ENCODE results near the gene SLC6A4. TPM values are rescaled to one million over a fixed set of nuclear protein-coding genes. Genes with fewer than 3 reads are reported as not detected.

SLC6A4 gene
- total and polyA plus RNA-seq, 4 donors, result 0.05 to 0.70 TPM; not detected in 2

GRCh38 chr17:30228011-30228410 is 7.5 kb downstream of the SLC6A4 start:
- Histone ChIP-seq H3K36me3 (ENCODE audit: control insufficient read depth in 4 of 4, insufficient read depth in 3 of 4, low read depth in 1 of 4, low read length in 3 of 4) (no peaks in the 10 kb centered on the region), H3K27me3 (ENCODE audit: control insufficient read depth in 4 of 4, insufficient read depth in 4 of 4, low read length in 3 of 4) (no peaks in the 10 kb centered on the region), H3K9me3 (ENCODE audit: control insufficient read depth in 4 of 4, low read length in 3 of 4) (no peaks in the 10 kb centered on the region), H3K27ac (ENCODE audit: low read depth in 1 of 2, low read length in 2 of 2) (no peak overlapping the region), H3K9ac (ENCODE audit: low read depth in 1 of 2, low read length in 2 of 2) (no peak overlapping the region), H3K4me1 (ENCODE audit: control insufficient read depth in 4 of 4, insufficient read depth in 4 of 4, low read length in 3 of 4) (no peaks in the 10 kb centered on the region), H3K4me3 (ENCODE audit: low read depth in 1 of 3, low read length in 3 of 3) (no peak overlapping the region)
- DNase-seq (ENCODE audit: low spot score), result no peak
- WGBS, result 87% methylated on average over 3 of the region's 3 CpGs
- no peak for TF ChIP-seq EGR1 (IDR thresholded peaks at IDR 0.05; ENCODE audit: low read depth in 2 of 2)
- no peak for TF ChIP-seq TAF1 (conservative IDR thresholded peaks at IDR 0.05)
- TF ChIP-seq RXRA (IDR thresholded peaks at IDR 0.05), result no peak
- TF ChIP-seq SP1 (IDR thresholded peaks at IDR 0.05), result no peak
- no peak for TF ChIP-seq JUND (IDR thresholded peaks at IDR 0.05)
- TF ChIP-seq CTCF (IDR thresholded peaks at IDR 0.05; ENCODE audit: low read depth, low read length, missing input control), result no peak
- no peak for TF ChIP-seq FOXA1 (IDR thresholded peaks at IDR 0.05)

GRCh38 chr17:30226878-30227277 is 8.6 kb downstream of the SLC6A4 start:
- H3K4me3 ChIP-seq (ENCODE audit: low read depth in 1 of 3, low read length in 3 of 3), result no peak overlapping the region
- no peak overlapping the region for H3K9ac ChIP-seq (ENCODE audit: low read depth in 1 of 2, low read length in 2 of 2)
- H3K36me3 ChIP-seq (ENCODE audit: control insufficient read depth in 4 of 4, insufficient read depth in 3 of 4, low read depth in 1 of 4, low read length in 3 of 4), result no peaks in the 10 kb centered on the region
- TF ChIP-seq REST (IDR thresholded peaks at IDR 0.05) (no peak), RXRA (IDR thresholded peaks at IDR 0.05) (no peak), YY1 (IDR thresholded peaks at IDR 0.05) (no peak), RAD21 (IDR thresholded peaks at IDR 0.05) (no peak), HNF4G (IDR thresholded peaks at IDR 0.05) (no peak), JUND (IDR thresholded peaks at IDR 0.05) (no peak), CTCF (IDR thresholded peaks at IDR 0.05; ENCODE audit: low read depth, low read length, missing input control) (no peak), GABPA (IDR thresholded peaks at IDR 0.05 in 1 of 2, conservative IDR thresholded peaks at IDR 0.05 in 1 of 2) (no peak), FOXA2 (IDR thresholded peaks at IDR 0.05) (no peak), ATF3 (IDR thresholded peaks at IDR 0.05) (no peak), TAF1 (conservative IDR thresholded peaks at IDR 0.05) (no peak), SP1 (IDR thresholded peaks at IDR 0.05) (no peak), MAX (IDR thresholded peaks at IDR 0.05) (no peak), EGR1 (IDR thresholded peaks at IDR 0.05; ENCODE audit: low read depth in 2 of 2) (no peak)
- H3K9me3 ChIP-seq (ENCODE audit: control insufficient read depth in 4 of 4, low read length in 3 of 4), result no peaks in the 10 kb centered on the region
- no peak overlapping the region for H3K27ac ChIP-seq (ENCODE audit: low read depth in 1 of 2, low read length in 2 of 2)
- no peaks in the 10 kb centered on the region for H3K4me1 ChIP-seq (ENCODE audit: control insufficient read depth in 4 of 4, insufficient read depth in 4 of 4, low read length in 3 of 4)
- no peak for DNase-seq (ENCODE audit: low spot score)
- no peaks in the 10 kb centered on the region for H3K27me3 ChIP-seq (ENCODE audit: control insufficient read depth in 4 of 4, insufficient read depth in 4 of 4, low read length in 3 of 4)
- WGBS, result 93% methylated on average over 10 of the region's 10 CpGs

Data from liver (tissue), 9 donors.